Gastrocnemius medialis (tissue), 4 donors: Measurements from ENCODE around the gene DIAPH1.

Source experiments
- POLR2A ChIP-seq, 2 donors: fragments of 450-650 bp; IDR thresholded peaks; one replicate each; pipeline ENCODE4 v1.6.1; 2017; ENCODE audit warnings: antibody characterized with exemption in 2 of 2, mild to moderate bottlenecking in 2 of 2, moderate library complexity in 2 of 2
- TF ChIP-seq, protein P1 (sequence below), 5 experiments: fragments of 450-650 bp in 3 of 5; fragments of 200-600 bp in 2 of 5; sonication (generic) in 2 of 5; IDR thresholded peaks in 4 of 5; conservative IDR thresholded peaks in 1 of 5; 1 replicate in 4 of 5; 2 replicates in 1 of 5; pipeline ENCODE4 v1.5.1; 2016 to 2019; ENCODE audit warnings: antibody characterized with exemption in 5 of 5, mild to moderate bottlenecking in 3 of 5, moderate library complexity in 3 of 5

GRCh38 chr5:141529002-141529401 lies 89.8 kb downstream of the DIAPH1 start:
- TF ChIP-seq, protein P1, sequence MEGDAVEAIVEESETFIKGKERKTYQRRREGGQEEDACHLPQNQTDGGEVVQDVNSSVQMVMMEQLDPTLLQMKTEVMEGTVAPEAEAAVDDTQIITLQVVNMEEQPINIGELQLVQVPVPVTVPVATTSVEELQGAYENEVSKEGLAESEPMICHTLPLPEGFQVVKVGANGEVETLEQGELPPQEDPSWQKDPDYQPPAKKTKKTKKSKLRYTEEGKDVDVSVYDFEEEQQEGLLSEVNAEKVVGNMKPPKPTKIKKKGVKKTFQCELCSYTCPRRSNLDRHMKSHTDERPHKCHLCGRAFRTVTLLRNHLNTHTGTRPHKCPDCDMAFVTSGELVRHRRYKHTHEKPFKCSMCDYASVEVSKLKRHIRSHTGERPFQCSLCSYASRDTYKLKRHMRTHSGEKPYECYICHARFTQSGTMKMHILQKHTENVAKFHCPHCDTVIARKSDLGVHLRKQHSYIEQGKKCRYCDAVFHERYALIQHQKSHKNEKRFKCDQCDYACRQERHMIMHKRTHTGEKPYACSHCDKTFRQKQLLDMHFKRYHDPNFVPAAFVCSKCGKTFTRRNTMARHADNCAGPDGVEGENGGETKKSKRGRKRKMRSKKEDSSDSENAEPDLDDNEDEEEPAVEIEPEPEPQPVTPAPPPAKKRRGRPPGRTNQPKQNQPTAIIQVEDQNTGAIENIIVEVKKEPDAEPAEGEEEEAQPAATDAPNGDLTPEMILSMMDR (IDR thresholded peaks at IDR 0.05 in 4 of 5, conservative IDR thresholded peaks at IDR 0.05 in 1 of 5), result peak in 1 of 5 experiments; percentile 14
- no peak for TF ChIP-seq POLR2A (IDR thresholded peaks at IDR 0.05)
